ENCODE measurements around the gene CRYBG3. TPM values are rescaled to one million over a fixed set of nuclear protein-coding genes. Genes with fewer than 3 reads are reported as not detected.

The CRYBG3 gene
- total and polyA plus RNA-seq, 2 of the 13 experiments (the other 11 are each of a cell fraction or from before 2014, with no cell fraction given), result 3.8 to 15.9 TPM

DNA sequence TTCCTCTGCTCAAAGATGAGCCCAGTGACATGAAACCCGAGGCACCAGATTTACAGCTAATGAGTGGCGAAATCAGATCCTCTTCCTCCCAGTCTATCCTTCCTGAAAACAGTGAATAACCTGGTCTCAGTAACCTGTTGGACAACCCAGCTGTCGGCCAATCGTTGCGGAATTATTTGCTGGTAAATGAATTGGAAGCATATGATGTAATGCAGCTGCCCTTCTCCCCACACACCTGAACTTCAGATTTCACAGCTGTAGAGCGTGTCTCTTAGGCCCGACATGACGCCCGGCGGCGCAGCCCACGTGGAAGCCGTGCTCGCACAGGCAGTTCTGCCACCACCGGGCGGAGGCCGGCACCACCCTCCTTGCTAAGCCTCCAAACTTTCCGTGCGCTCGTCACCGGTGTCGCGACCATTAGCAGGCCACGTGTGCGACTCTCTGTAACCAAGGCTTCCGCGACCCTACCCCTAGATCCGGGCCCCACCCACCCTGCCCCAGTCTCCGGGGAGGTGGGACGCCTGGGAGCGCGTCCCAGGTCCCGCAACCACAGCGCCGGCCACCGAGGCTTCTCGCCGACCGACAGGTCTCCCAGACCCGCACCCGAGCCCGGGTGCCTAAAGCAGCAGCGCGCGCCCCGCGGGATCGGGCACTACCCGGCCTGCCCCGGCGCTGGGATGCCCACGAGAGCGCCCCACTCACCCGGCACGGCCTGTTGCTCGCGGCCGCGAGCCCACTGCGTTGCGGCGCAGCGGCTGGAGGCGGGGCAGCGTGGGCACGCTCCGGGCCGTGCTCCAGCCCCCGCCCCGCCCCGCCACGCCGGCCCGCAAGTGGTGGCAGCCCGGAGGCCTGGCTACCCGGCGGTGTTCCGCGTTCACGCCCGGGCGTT, 150.1 kb downstream of the CRYBG3 start, which contains the start of gene RIOX2 (continued):
- TF ChIP-seq ZNF121 (CRISPR knock-in tag; IDR thresholded peaks at IDR 0.05), result 0 out of 2 replicates have a peak, but pooled peaks have one; percentile 13
- TF ChIP-seq, protein P1, sequence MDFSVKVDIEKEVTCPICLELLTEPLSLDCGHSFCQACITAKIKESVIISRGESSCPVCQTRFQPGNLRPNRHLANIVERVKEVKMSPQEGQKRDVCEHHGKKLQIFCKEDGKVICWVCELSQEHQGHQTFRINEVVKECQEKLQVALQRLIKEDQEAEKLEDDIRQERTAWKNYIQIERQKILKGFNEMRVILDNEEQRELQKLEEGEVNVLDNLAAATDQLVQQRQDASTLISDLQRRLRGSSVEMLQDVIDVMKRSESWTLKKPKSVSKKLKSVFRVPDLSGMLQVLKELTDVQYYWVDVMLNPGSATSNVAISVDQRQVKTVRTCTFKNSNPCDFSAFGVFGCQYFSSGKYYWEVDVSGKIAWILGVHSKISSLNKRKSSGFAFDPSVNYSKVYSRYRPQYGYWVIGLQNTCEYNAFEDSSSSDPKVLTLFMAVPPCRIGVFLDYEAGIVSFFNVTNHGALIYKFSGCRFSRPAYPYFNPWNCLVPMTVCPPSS (IDR thresholded peaks at IDR 0.05), result no peak
- no peak for TF ChIP-seq TBX3 (IDR thresholded peaks at IDR 0.05; ENCODE audit: borderline replicate concordance)
- TF ChIP-seq REPIN1 (CRISPR knock-in tag; IDR thresholded peaks at IDR 0.05; ENCODE audit: borderline replicate concordance, low read depth), result peak; percentile 68; the same call in 1 of the 2 replicates
- TF ChIP-seq SETDB1 (CRISPR knock-in tag; IDR thresholded peaks at IDR 0.05; ENCODE audit: borderline replicate concordance), result no peak
- TF ChIP-seq ZNF672 (CRISPR knock-in tag; IDR thresholded peaks at IDR 0.05), result no peak
- peak; percentile 26 for TF ChIP-seq FOXA3 (CRISPR knock-in tag; IDR thresholded peaks at IDR 0.05)
- peak; percentile 44; the same call in 1 of the 2 replicates for TF ChIP-seq ZNF343 (CRISPR knock-in tag; IDR thresholded peaks at IDR 0.05)
- TF ChIP-seq HCFC1 (IDR thresholded peaks at IDR 0.05; ENCODE audit: low read depth, low read length), result no peak
- TF ChIP-seq ZFP90 (CRISPR knock-in tag; IDR thresholded peaks at IDR 0.05; ENCODE audit: borderline replicate concordance), result peak; percentile 34
- TF ChIP-seq ZNF510 (CRISPR knock-in tag; IDR thresholded peaks at IDR 0.05; ENCODE audit: low read depth), result no peak
- TF ChIP-seq, protein P2, sequence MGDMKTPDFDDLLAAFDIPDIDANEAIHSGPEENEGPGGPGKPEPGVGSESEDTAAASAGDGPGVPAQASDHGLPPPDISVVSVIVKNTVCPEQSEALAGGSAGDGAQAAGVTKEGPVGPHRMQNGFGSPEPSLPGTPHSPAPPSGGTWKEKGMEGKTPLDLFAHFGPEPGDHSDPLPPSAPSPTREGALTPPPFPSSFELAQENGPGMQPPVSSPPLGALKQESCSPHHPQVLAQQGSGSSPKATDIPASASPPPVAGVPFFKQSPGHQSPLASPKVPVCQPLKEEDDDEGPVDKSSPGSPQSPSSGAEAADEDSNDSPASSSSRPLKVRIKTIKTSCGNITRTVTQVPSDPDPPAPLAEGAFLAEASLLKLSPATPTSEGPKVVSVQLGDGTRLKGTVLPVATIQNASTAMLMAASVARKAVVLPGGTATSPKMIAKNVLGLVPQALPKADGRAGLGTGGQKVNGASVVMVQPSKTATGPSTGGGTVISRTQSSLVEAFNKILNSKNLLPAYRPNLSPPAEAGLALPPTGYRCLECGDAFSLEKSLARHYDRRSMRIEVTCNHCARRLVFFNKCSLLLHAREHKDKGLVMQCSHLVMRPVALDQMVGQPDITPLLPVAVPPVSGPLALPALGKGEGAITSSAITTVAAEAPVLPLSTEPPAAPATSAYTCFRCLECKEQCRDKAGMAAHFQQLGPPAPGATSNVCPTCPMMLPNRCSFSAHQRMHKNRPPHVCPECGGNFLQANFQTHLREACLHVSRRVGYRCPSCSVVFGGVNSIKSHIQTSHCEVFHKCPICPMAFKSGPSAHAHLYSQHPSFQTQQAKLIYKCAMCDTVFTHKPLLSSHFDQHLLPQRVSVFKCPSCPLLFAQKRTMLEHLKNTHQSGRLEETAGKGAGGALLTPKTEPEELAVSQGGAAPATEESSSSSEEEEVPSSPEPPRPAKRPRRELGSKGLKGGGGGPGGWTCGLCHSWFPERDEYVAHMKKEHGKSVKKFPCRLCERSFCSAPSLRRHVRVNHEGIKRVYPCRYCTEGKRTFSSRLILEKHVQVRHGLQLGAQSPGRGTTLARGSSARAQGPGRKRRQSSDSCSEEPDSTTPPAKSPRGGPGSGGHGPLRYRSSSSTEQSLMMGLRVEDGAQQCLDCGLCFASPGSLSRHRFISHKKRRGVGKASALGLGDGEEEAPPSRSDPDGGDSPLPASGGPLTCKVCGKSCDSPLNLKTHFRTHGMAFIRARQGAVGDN (CRISPR knock-in tag; IDR thresholded peaks at IDR 0.05), result peak; percentile 98
- no peak for TF ChIP-seq RCOR2 (CRISPR knock-in tag; IDR thresholded peaks at IDR 0.05)
- TF ChIP-seq SALL1 (CRISPR knock-in tag; IDR thresholded peaks at IDR 0.05), result peak; percentile 74
- TF ChIP-seq YEATS2 (CRISPR knock-in tag; IDR thresholded peaks at IDR 0.05; ENCODE audit: borderline replicate concordance), result peak; percentile 53; the same call in 1 of the 2 replicates
- peak; percentile 24; the same call in 1 of the 2 replicates for TF ChIP-seq SP5 (CRISPR knock-in tag; IDR thresholded peaks at IDR 0.05; ENCODE audit: borderline replicate concordance, low read depth)
- TF ChIP-seq GABPB1 (CRISPR knock-in tag; IDR thresholded peaks at IDR 0.05), result peak; percentile 66; the same call in 1 of the 2 replicates
- TF ChIP-seq JUND (CRISPR knock-in tag; IDR thresholded peaks at IDR 0.05), result no peak
- TF ChIP-seq, protein P3, sequence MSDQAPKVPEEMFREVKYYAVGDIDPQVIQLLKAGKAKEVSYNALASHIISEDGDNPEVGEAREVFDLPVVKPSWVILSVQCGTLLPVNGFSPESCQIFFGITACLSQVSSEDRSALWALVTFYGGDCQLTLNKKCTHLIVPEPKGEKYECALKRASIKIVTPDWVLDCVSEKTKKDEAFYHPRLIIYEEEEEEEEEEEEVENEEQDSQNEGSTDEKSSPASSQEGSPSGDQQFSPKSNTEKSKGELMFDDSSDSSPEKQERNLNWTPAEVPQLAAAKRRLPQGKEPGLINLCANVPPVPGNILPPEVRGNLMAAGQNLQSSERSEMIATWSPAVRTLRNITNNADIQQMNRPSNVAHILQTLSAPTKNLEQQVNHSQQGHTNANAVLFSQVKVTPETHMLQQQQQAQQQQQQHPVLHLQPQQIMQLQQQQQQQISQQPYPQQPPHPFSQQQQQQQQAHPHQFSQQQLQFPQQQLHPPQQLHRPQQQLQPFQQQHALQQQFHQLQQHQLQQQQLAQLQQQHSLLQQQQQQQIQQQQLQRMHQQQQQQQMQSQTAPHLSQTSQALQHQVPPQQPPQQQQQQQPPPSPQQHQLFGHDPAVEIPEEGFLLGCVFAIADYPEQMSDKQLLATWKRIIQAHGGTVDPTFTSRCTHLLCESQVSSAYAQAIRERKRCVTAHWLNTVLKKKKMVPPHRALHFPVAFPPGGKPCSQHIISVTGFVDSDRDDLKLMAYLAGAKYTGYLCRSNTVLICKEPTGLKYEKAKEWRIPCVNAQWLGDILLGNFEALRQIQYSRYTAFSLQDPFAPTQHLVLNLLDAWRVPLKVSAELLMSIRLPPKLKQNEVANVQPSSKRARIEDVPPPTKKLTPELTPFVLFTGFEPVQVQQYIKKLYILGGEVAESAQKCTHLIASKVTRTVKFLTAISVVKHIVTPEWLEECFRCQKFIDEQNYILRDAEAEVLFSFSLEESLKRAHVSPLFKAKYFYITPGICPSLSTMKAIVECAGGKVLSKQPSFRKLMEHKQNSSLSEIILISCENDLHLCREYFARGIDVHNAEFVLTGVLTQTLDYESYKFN (CRISPR knock-in tag; conservative IDR thresholded peaks at IDR 0.05), result no peak
- no peak for TF ChIP-seq CENPT (CRISPR knock-in tag; IDR thresholded peaks at IDR 0.05; ENCODE audit: low read depth)
